Large intestine (tissue), 3 donors: ENCODE measurements around the gene FREM1. TPM values are rescaled to one million over a fixed set of nuclear protein-coding genes. Genes with fewer than 3 reads are reported as not detected.

ENCODE experiments used
- DNase-seq, 2 donors: peaks; one replicate each; pipeline versions ENCODE4 v3.0.0 to v3.0.0-alpha.2; 2013
- H3K27ac ChIP-seq: one replicate; pipeline ENCODE4 v1.5.1; 2013; ENCODE audit warnings: low read length
- H3K27me3 ChIP-seq: 2 replicates; pipeline ENCODE4 v1.6.1; 2013; ENCODE audit warnings: low read length; ENCODE audit not compliant: control insufficient read depth, insufficient read depth
- H3K36me3 ChIP-seq: 2 replicates; pipeline ENCODE4 v1.6.1; 2013; ENCODE audit warnings: low read length; ENCODE audit not compliant: control insufficient read depth, insufficient read depth
- H3K4me1 ChIP-seq: one replicate; pipeline ENCODE4 v1.6.1; 2013; ENCODE audit warnings: low read length; ENCODE audit not compliant: control insufficient read depth, insufficient read depth
- H3K4me3 ChIP-seq: one replicate; pipeline ENCODE4 v1.5.1; 2013; ENCODE audit warnings: low read length
- H3K9me3 ChIP-seq: one replicate; pipeline ENCODE4 v1.6.1; 2013; ENCODE audit warnings: mild to moderate bottlenecking, low read depth, low read length, moderate library complexity; ENCODE audit not compliant: control insufficient read depth
- WGBS: methylation state at CpG from one replicate; pipeline ENCODE4 v1.1.5; 2013; ENCODE audit warnings: low lambda C conversion rate; ENCODE audit not compliant: insufficient coverage; 5-methylcytosine and 5-hydroxymethylcytosine counted together
- polyA plus RNA-seq: library from polyadenylated mRNA; unstranded; fragments of 120-200 nt; gene quantifications from one replicate; pipeline ENCODE4 v1.2.1, GENCODE V29; 2013

FREM1 gene
- polyA plus RNA-seq, 1 donor = 10.0 TPM

- H3K4me1 ChIP-seq = no peaks in the 10 kb centered on the region
- H3K27me3 ChIP-seq = no peaks in the 10 kb centered on the region
- no peaks in the 10 kb centered on the region for H3K9me3 ChIP-seq
- H3K27ac ChIP-seq = no peak overlapping the region
- no peak for DNase-seq
- no peak overlapping the region for H3K4me3 ChIP-seq
- no peaks in the 10 kb centered on the region for H3K36me3 ChIP-seq
Measured at GRCh38 chr9:14870090-14870489, 40.1 kb downstream of the FREM1 start.

- H3K9me3 ChIP-seq = no peaks in the 10 kb centered on the region
- 40% methylated on average over 1 of the region's 3 CpGs for WGBS
- H3K36me3 ChIP-seq = no peaks in the 10 kb centered on the region
- H3K4me3 ChIP-seq = no peak overlapping the region
- H3K4me1 ChIP-seq = no peaks in the 10 kb centered on the region
- no peak for DNase-seq
- no peaks in the 10 kb centered on the region for H3K27me3 ChIP-seq
- no peak overlapping the region for H3K27ac ChIP-seq
Measured at GRCh38 chr9:14869671-14870070, 40.6 kb downstream of the FREM1 start.

- WGBS = 72% methylated on average over 5 of the region's 16 CpGs
- no peak for DNase-seq
- no peak overlapping the region for H3K27ac ChIP-seq
Measured at GRCh38 chr9:14868772-14869583, 41.2 kb downstream of the FREM1 start.

GRCh38 chr9:14868418-14868771 lies 41.8 kb downstream of the FREM1 start:
- H3K27me3 ChIP-seq = no peaks in the 10 kb centered on the region
- no peaks in the 10 kb centered on the region for H3K9me3 ChIP-seq
- no peak for DNase-seq
- no peaks in the 10 kb centered on the region for H3K4me1 ChIP-seq
- WGBS = no CpG with 5 or more reads among the region's 4 CpGs
- no peaks in the 10 kb centered on the region for H3K36me3 ChIP-seq
- no peak overlapping the region for H3K27ac ChIP-seq
- no peak overlapping the region for H3K4me3 ChIP-seq

More at GRCh38 chr9:14868772-14869583, 41.2 kb downstream of the FREM1 start:
- Histone ChIP-seq H3K4me1 (no peaks in the 10 kb centered on the region), H3K4me3 (no peak overlapping the region), H3K36me3 (no peaks in the 10 kb centered on the region), H3K9me3 (no peaks in the 10 kb centered on the region), H3K27me3 (no peaks in the 10 kb centered on the region)

- H3K36me3 ChIP-seq = no peaks in the 10 kb centered on the region
- DNase-seq = no peak
- no peaks in the 10 kb centered on the region for H3K9me3 ChIP-seq
- H3K27me3 ChIP-seq = no peaks in the 10 kb centered on the region
- H3K4me1 ChIP-seq = no peaks in the 10 kb centered on the region
- H3K4me3 ChIP-seq = no peak overlapping the region
- no CpG with 5 or more reads among the region's 2 CpGs for WGBS
- no peak overlapping the region for H3K27ac ChIP-seq
Measured at GRCh38 chr9:14866200-14866749, 44.0 kb downstream of the FREM1 start.

GRCh38 chr9:14864309-14864708 lies 45.9 kb downstream of the FREM1 start:
- no CpG with 5 or more reads among the region's 1 CpG for WGBS
- H3K4me3 ChIP-seq = no peak overlapping the region
- no peaks in the 10 kb centered on the region for H3K9me3 ChIP-seq
- H3K27me3 ChIP-seq = no peaks in the 10 kb centered on the region
- no peaks in the 10 kb centered on the region for H3K4me1 ChIP-seq
- H3K27ac ChIP-seq = no peak overlapping the region
- DNase-seq = no peak
- H3K36me3 ChIP-seq = no peaks in the 10 kb centered on the region

GRCh38 chr9:14863402-14863801 lies 46.8 kb downstream of the FREM1 start:
- no peaks in the 10 kb centered on the region for H3K9me3 ChIP-seq
- no peak overlapping the region for H3K27ac ChIP-seq
- no peaks in the 10 kb centered on the region for H3K36me3 ChIP-seq
- no peaks in the 10 kb centered on the region for H3K4me1 ChIP-seq
- WGBS = no CpG with 5 or more reads among the region's 3 CpGs
- H3K27me3 ChIP-seq = no peaks in the 10 kb centered on the region
- H3K4me3 ChIP-seq = no peak overlapping the region
- no peak for DNase-seq

- no peak for DNase-seq
- Histone ChIP-seq H3K27ac (no peak overlapping the region), H3K27me3 (no peaks in the 10 kb centered on the region), H3K36me3 (peaks cover 5% of the 10 kb centered on the region), H3K9me3 (no peaks in the 10 kb centered on the region), H3K4me1 (no peaks in the 10 kb centered on the region), H3K4me3 (no peak overlapping the region)
- 100% methylated on average over 2 of the region's 7 CpGs for WGBS
Measured at GRCh38 chr9:14857449-14858305, 52.6 kb downstream of the FREM1 start.

GRCh38 chr9:14849851-14850250 lies 60.4 kb downstream of the FREM1 start:
- no peak overlapping the region for H3K27ac ChIP-seq
- peaks cover 14% of the 10 kb centered on the region for H3K36me3 ChIP-seq
- DNase-seq = no peak
- H3K9me3 ChIP-seq = no peaks in the 10 kb centered on the region
- WGBS = no CpG with 5 or more reads among the region's 4 CpGs
- H3K27me3 ChIP-seq = no peaks in the 10 kb centered on the region
- no peak overlapping the region for H3K4me3 ChIP-seq
- no peaks in the 10 kb centered on the region for H3K4me1 ChIP-seq

- H3K4me1 ChIP-seq = no peaks in the 10 kb centered on the region
- 83% methylated on average over 2 of the region's 3 CpGs for WGBS
- H3K9me3 ChIP-seq = no peaks in the 10 kb centered on the region
- H3K4me3 ChIP-seq = no peak overlapping the region
- H3K36me3 ChIP-seq = peaks cover 14% of the 10 kb centered on the region
- no peaks in the 10 kb centered on the region for H3K27me3 ChIP-seq
- H3K27ac ChIP-seq = no peak overlapping the region
- no peak for DNase-seq
Measured at GRCh38 chr9:14849296-14849695, 60.9 kb downstream of the FREM1 start.
